ENCODE measurements around the gene LIMCH1.
A peak's percentile ranks its signal among the peaks of the same experiment; 100 is the strongest.
"Not testable (repeated sequence)": the region's sequence is repeated elsewhere in the genome, so short reads cannot be mapped to it uniquely, and the experiment has no call there.

The LIMCH1 gene

GRCh38 chr4:41632481-41633073 lies 94.6 kb downstream of the LIMCH1 start:
- TF ChIP-seq, protein P1, sequence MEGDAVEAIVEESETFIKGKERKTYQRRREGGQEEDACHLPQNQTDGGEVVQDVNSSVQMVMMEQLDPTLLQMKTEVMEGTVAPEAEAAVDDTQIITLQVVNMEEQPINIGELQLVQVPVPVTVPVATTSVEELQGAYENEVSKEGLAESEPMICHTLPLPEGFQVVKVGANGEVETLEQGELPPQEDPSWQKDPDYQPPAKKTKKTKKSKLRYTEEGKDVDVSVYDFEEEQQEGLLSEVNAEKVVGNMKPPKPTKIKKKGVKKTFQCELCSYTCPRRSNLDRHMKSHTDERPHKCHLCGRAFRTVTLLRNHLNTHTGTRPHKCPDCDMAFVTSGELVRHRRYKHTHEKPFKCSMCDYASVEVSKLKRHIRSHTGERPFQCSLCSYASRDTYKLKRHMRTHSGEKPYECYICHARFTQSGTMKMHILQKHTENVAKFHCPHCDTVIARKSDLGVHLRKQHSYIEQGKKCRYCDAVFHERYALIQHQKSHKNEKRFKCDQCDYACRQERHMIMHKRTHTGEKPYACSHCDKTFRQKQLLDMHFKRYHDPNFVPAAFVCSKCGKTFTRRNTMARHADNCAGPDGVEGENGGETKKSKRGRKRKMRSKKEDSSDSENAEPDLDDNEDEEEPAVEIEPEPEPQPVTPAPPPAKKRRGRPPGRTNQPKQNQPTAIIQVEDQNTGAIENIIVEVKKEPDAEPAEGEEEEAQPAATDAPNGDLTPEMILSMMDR (conservative IDR thresholded peaks at IDR 0.05; ENCODE audit: low read depth, low read length): no peak
- no peak for DNase-seq (ENCODE audit: low read depth)
- no peak overlapping the region for H3K4me3 ChIP-seq (ENCODE audit: low read depth, low read length)

DNA sequence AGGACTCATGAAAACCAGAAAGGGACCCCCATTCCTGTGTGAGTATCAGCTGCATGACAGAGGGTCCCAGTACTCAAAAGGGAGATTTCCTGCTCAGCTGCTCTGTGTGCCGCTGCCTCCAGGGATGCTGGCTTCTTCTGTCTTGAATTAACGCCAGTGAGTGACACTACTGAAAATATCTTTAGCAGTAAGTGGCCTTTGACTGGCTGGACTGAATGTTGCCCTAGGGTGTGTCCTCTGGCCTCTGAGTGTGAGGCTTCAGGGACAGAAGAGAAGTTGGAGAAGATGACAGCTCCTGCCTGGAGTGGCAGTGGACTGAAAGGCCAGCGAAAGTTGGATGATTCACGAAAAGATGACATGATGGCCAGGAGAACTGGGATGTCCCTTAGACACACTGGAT lies 95.4 kb downstream of the LIMCH1 start:
- DNase-seq (ENCODE audit: low read depth): no peak
- H3K4me3 ChIP-seq (ENCODE audit: low read depth, low read length): no peak overlapping the region
- TF ChIP-seq, protein P1 (conservative IDR thresholded peaks at IDR 0.05; ENCODE audit: low read depth, low read length): no peak

DNA sequence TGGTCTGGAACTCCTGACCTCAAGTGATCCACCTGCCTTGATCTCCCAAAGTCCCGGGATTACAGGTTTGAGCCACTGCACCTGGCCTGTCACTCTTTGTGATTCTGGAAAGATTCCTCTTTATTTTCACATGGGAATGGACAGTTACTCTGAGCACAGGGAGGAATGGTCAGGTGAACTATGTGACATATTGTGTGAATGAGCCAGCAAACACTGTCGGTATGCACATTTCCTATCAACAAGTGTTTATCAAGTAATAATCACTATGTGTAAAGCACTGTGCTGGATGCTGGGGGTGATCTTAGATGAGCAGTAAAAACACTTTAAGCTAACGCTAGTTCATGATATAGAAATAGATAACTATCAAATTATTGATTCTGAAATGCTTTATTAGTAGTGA lies 97.5 kb downstream of the LIMCH1 start:
- H3K4me3 ChIP-seq (ENCODE audit: low read depth, low read length): no peak overlapping the region
- no peak for DNase-seq (ENCODE audit: low read depth)
- TF ChIP-seq, protein P1 (conservative IDR thresholded peaks at IDR 0.05; ENCODE audit: low read depth, low read length): no peak

DNA sequence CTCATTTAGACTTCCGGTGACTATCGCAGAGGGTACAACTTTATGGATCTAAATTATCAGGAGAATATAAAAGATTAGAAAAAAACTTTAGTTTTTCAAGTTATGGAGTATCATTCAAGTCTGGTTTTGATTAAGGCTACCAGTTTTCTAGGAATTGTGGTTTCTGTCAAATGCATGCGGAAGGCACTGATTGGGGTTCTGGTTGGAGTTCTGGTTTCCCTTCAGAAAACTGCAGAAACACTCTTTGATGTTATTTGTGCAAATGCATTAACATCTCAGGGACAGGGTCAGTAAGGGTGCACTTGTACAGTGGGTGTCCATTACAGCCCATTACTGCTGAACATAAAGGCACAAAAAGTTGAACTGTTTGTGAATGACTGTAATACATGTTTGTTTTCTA lies 100.2 kb downstream of the LIMCH1 start:
- DNase-seq (ENCODE audit: low read depth): no peak
- no peak overlapping the region for H3K4me3 ChIP-seq (ENCODE audit: low read depth, low read length)
- TF ChIP-seq, protein P1 (conservative IDR thresholded peaks at IDR 0.05; ENCODE audit: low read depth, low read length): no peak

GRCh38 chr4:41638866-41639265 lies 100.9 kb downstream of the LIMCH1 start:
- TF ChIP-seq, protein P1 (conservative IDR thresholded peaks at IDR 0.05; ENCODE audit: low read depth, low read length): no peak
- no peak for DNase-seq (ENCODE audit: low read depth)
- H3K4me3 ChIP-seq (ENCODE audit: low read depth, low read length): no peak overlapping the region

DNA sequence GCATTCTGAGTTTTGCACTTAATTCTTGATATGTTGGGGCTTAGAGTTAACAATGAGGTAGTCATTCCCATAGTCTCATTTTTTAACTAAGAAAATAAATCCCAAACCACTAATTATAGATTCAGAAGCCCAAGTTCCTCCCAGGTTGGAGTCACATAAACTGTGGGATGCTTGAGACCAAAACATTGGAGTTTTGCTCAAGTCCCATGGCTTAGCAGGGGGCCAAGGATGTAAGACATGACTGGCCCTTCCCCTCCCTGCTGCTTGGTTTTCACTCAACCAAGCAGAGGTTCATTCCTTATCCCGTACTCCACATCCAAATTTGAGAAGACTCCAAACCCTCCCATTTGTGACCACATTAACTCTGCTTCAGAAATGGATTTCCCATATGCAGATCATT lies 101.3 kb downstream of the LIMCH1 start:
- no peak for DNase-seq (ENCODE audit: low read depth)
- TF ChIP-seq, protein P1 (conservative IDR thresholded peaks at IDR 0.05; ENCODE audit: low read depth, low read length): no peak
- no peak overlapping the region for H3K4me3 ChIP-seq (ENCODE audit: low read depth, low read length)

- TF ChIP-seq, protein P1 (conservative IDR thresholded peaks at IDR 0.05; ENCODE audit: low read depth, low read length): no peak
- no peak for DNase-seq (ENCODE audit: low read depth)
Observed at GRCh38 chr4:41640906-41641305, 102.9 kb downstream of the LIMCH1 start.

DNA sequence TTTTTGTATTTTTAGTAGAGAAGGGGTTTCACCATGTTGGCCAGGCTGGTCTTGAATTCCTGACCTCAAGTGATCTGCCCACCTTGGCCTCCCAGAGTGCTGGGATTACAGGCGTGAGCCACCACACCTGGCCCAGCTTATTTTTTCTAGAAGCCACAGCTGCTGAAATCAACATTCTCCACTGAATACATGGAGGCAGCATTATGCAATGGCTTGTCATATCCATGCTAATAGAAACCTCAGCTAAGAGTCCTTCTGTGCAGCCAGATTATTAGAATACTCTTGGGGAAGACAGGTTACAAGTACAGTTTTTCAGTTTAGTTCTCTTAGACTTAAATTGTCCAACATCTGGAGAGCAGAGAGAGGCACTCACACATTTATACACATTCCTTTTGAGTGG lies 104.8 kb downstream of the LIMCH1 start:
- not testable (repeated sequence) for H3K4me3 ChIP-seq (ENCODE audit: low read depth, low read length)

More at GRCh38 chr4:41640906-41641305, 102.9 kb downstream of the LIMCH1 start:
- H3K4me3 ChIP-seq (ENCODE audit: low read depth, low read length): no peak overlapping the region

More for the DNA sequence above, 104.8 kb downstream of the LIMCH1 start:
- DNase-seq (ENCODE audit: low read depth): peak; percentile 12
